Transverse colon (tissue), 4 donors: ENCODE results near the gene MFNG. TPM values are rescaled to one million over a fixed set of nuclear protein-coding genes. Genes with fewer than 3 reads are reported as not detected.

Experiments
- DNase-seq: peaks from one replicate; pipeline ENCODE4 v3.0.0-alpha.2; 2019
- H3K27ac ChIP-seq, 4 donors: fragments of 200-600 bp; sonication (generic); 2 replicates each; pipeline ENCODE4 v1.5.1; 2016 to 2018; ENCODE audit warnings: inconsistent platforms in 4 of 4
- H3K27me3 ChIP-seq: fragments of 200-600 bp; sonication (generic); 2 replicates; pipeline ENCODE4 v1.5.1; 2017; ENCODE audit warnings: inconsistent platforms
- H3K36me3 ChIP-seq, 4 donors: fragments of 200-600 bp; sonication (generic); 2 replicates each; pipeline ENCODE4 v1.5.1; 2017 to 2019; ENCODE audit warnings: inconsistent platforms in 4 of 4
- H3K4me1 ChIP-seq, 4 donors: fragments of 200-600 bp; sonication (generic); 2 replicates each; pipeline ENCODE4 v1.5.1; 2017 to 2020; ENCODE audit warnings: inconsistent platforms in 4 of 4
- H3K4me3 ChIP-seq, 4 donors: fragments of 200-600 bp; sonication (generic); 1 replicate in 1 of 4; 2 replicates in 3 of 4; pipeline versions ENCODE4 v1.5.1 to v1.6.1; 2017 to 2019; ENCODE audit warnings: inconsistent platforms in 4 of 4
- H3K9me3 ChIP-seq, 2 donors: fragments of 200-600 bp; sonication (generic); 2 replicates each; pipeline ENCODE4 v1.5.1; 2017 to 2019; ENCODE audit warnings: inconsistent platforms in 2 of 2
- CTCF ChIP-seq, 5 experiments: fragments of 200-600 bp in 3 of 5; fragments of 450-650 bp in 2 of 5; sonication (generic) in 3 of 5; IDR thresholded peaks; 1 replicate in 2 of 5; 2 replicates in 3 of 5; pipeline ENCODE4 v1.5.1; 2016 to 2017; ENCODE audit warnings: antibody characterized with exemption in 5 of 5, inconsistent platforms in 3 of 5, mild to moderate bottlenecking in 2 of 5, moderate library complexity in 1 of 5
- EP300 ChIP-seq: sonication (generic); formaldehyde crosslinking; IDR thresholded peaks from one replicate; pipeline ENCODE4 v1.6.1; 2017; ENCODE audit warnings: antibody characterized with exemption, low read depth
- POLR2A ChIP-seq: fragments of 450-650 bp; IDR thresholded peaks from one replicate; pipeline ENCODE4 v1.6.1; 2016; ENCODE audit warnings: antibody characterized with exemption, mild to moderate bottlenecking, moderate library complexity
- POLR2AphosphoS5 ChIP-seq, 3 donors: sonication (generic); formaldehyde crosslinking; IDR thresholded peaks; one replicate each; pipeline ENCODE4 v1.6.1; 2016; ENCODE audit warnings: antibody characterized with exemption in 3 of 3
- WGBS, 2 donors: methylation state at CpG; one replicate each; pipeline ENCODE4 v1.1.5; 2018; ENCODE audit warnings: low coverage in 1 of 2; 5-methylcytosine and 5-hydroxymethylcytosine counted together
- in situ Hi-C, 4 donors: fragments of 200-750 bp; cut with MboI; loops; one replicate each; pipeline versions ENCODE4 v1.15.0 to v1.15.1; 2017; ENCODE audit warnings: low sequenced_read_pairs in 3 of 4, low pct_ligation_motif_present in 1 of 4, low pct_unique_long_range_greater_than_20kb in 1 of 4
- intact Hi-C: fragments of 100-400 bp; cut with DNase I; formaldehyde crosslinking; loops from one replicate; pipeline ENCODE4 v1.15.1; 2023; ENCODE audit warnings: low total_unique reads
- total RNA-seq, 4 donors: library from RNA; depleted of rRNA; stranded (reverse); fragments of >200 nt; gene quantifications; one replicate each; pipeline ENCODE4 v1.1.0, GENCODE V29; 2016

Gene MFNG
- total RNA-seq, 4 donors from 2014 or later, result 2.8 to 26.4 (median 15.7) TPM

- Histone ChIP-seq H3K4me1 (no peaks in the 10 kb centered on the region), H3K27me3 (no peaks in the 10 kb centered on the region), H3K9me3 (no peaks in the 10 kb centered on the region), H3K4me3 (no peak overlapping the region), H3K36me3 (peaks cover 0 to 5% (median 0%) of the 10 kb centered on the region in 4 donors), H3K27ac (no peak overlapping the region)
- no peak for TF ChIP-seq POLR2A
- peak in 3 of 5 experiments; percentile 28 to 36 (median 34) for TF ChIP-seq CTCF (IDR thresholded peaks at IDR 0.05)
- no peak for TF ChIP-seq POLR2AphosphoS5 (IDR thresholded peaks at IDR 0.05)
- TF ChIP-seq EP300, result no peak
- intact Hi-C loops (no loop called here), in situ Hi-C loops (no loop called here)
- WGBS, 2 donors, result 39 to 73% methylated on average over 3 to 24 of the region's 24 CpGs
- DNase-seq, result peak; percentile 45
Measured at GRCh38 chr22:37492428-37493344, 6.5 kb upstream of the MFNG start.

GRCh38 chr22:37491559-37492427, 5.6 kb upstream of the MFNG start:
- H3K27ac ChIP-seq, result no peak overlapping the region
- TF ChIP-seq POLR2A (no peak), CTCF (IDR thresholded peaks at IDR 0.05) (no peak), POLR2AphosphoS5 (IDR thresholded peaks at IDR 0.05) (no peak), EP300 (no peak)
- no peaks in the 10 kb centered on the region for H3K27me3 ChIP-seq
- in situ Hi-C loops, result no loop called here
- peaks cover 0 to 5% (median 0%) of the 10 kb centered on the region in 4 donors for H3K36me3 ChIP-seq
- DNase-seq, result no peak
- H3K9me3 ChIP-seq, result no peaks in the 10 kb centered on the region
- WGBS, 2 donors, result 18 to 63% methylated on average over 3 to 12 of the region's 22 CpGs
- H3K4me3 ChIP-seq, result no peak overlapping the region
- intact Hi-C loops, result no loop called here
- peaks cover 0 to 5% (median 2%) of the 10 kb centered on the region in 4 donors for H3K4me1 ChIP-seq

GRCh38 chr22:37491106-37491505, 4.9 kb upstream of the MFNG start:
- H3K4me3 ChIP-seq, result no peak overlapping the region
- no peaks in the 10 kb centered on the region for H3K9me3 ChIP-seq
- no peak for DNase-seq
- intact Hi-C loops, result no loop called here
- H3K27me3 ChIP-seq, result no peaks in the 10 kb centered on the region
- WGBS, 2 donors, result 91% methylated on average over 15 of the region's 16 CpGs; no CpG with 5 or more reads in 1 of the 2 donors
- H3K27ac ChIP-seq, result no peak overlapping the region
- H3K4me1 ChIP-seq, result peaks cover 0 to 11% (median 8%) of the 10 kb centered on the region in 4 donors
- no peak for TF ChIP-seq POLR2AphosphoS5 (IDR thresholded peaks at IDR 0.05)
- no peak for TF ChIP-seq EP300
- no peak for TF ChIP-seq POLR2A
- no peak for TF ChIP-seq CTCF (IDR thresholded peaks at IDR 0.05)
- peaks cover 0 to 4% (median 0%) of the 10 kb centered on the region in 4 donors for H3K36me3 ChIP-seq
- in situ Hi-C loops, result no loop called here

- H3K4me1 ChIP-seq, result peaks cover 0 to 15% (median 11%) of the 10 kb centered on the region in 4 donors
- intact Hi-C loops (no loop called here), in situ Hi-C loops (no loop called here)
- DNase-seq, result no peak
- WGBS, 2 donors, result 92% methylated on average over 10 of the region's 10 CpGs; no CpG with 5 or more reads in 1 of the 2 donors
- H3K27ac ChIP-seq, result no peak overlapping the region
- H3K27me3 ChIP-seq, result no peaks in the 10 kb centered on the region
- no peak for TF ChIP-seq POLR2A
- no peak for TF ChIP-seq EP300
- no peak for TF ChIP-seq CTCF (IDR thresholded peaks at IDR 0.05)
- TF ChIP-seq POLR2AphosphoS5 (IDR thresholded peaks at IDR 0.05), result no peak
- H3K4me3 ChIP-seq, result no peak overlapping the region
- H3K36me3 ChIP-seq, result no peaks in the 10 kb centered on the region
- H3K9me3 ChIP-seq, result no peaks in the 10 kb centered on the region
Measured at GRCh38 chr22:37489983-37490382, 3.8 kb upstream of the MFNG start.
